ENCODE measurements around the gene MINDY3. TPM values are rescaled to one million over a fixed set of nuclear protein-coding genes. Genes with fewer than 3 reads are reported as not detected.

The MINDY3 gene
- total RNA-seq, 1 experiment from 2014 or later: 14.9 TPM

GRCh38 chr10:15822131-15822530 is 38.2 kb downstream of the MINDY3 start:
- Histone ChIP-seq H3K9me3 (ENCODE audit: control insufficient read depth, low read depth, low read length) (no peaks in the 10 kb centered on the region), H3K27me3 (ENCODE audit: insufficient read depth, low read length) (no peaks in the 10 kb centered on the region), H3K4ac (ENCODE audit: low read depth, low read length) (no peak overlapping the region), H2BK15ac (ENCODE audit: low read depth, low read length) (no peak overlapping the region), H2AFZ (ENCODE audit: low read length) (no peak overlapping the region), H3K4me2 (ENCODE audit: insufficient read depth, insufficient read length, low read length) (no peak overlapping the region), H3T11ph (ENCODE audit: low read length) (no peak overlapping the region), H2BK20ac (ENCODE audit: low read depth, low read length, poor library complexity, severe bottlenecking) (no peak overlapping the region), H4K20me1 (ENCODE audit: control insufficient read depth, insufficient read depth, insufficient read length) (no peaks in the 10 kb centered on the region), H2BK5ac (ENCODE audit: insufficient read length, low read length) (no peak overlapping the region), H3K23ac (ENCODE audit: insufficient read length, low read depth, low read length) (no peak overlapping the region), H3K14ac (ENCODE audit: insufficient read depth, low read length) (no peak overlapping the region), H2BK12ac (ENCODE audit: insufficient read length, low read depth, low read length) (no peak overlapping the region), H4K91ac (ENCODE audit: insufficient read length, low read depth, low read length) (no peak overlapping the region), H2AK5ac (ENCODE audit: insufficient read length, low read length) (no peak overlapping the region), H4K8ac (replicated peaks; ENCODE audit: insufficient read length, low read depth, low read length) (no peak overlapping the region), H3K79me1 (ENCODE audit: insufficient read depth, low read depth, low read length, poor library complexity, severe bottlenecking) (no peaks in the 10 kb centered on the region), H3K4me1 (ENCODE audit: insufficient read depth, low read length) (no peaks in the 10 kb centered on the region), H3K79me2 (ENCODE audit: insufficient read depth, low read length) (no peaks in the 10 kb centered on the region), H2BK120ac (ENCODE audit: low read depth, low read length, poor library complexity, severe bottlenecking) (no peak overlapping the region), H3K18ac (ENCODE audit: insufficient read length, low read depth, low read length) (no peak overlapping the region), H3K27ac (ENCODE audit: insufficient read length, low read depth, low read length) (no peak overlapping the region), H3K56ac (ENCODE audit: insufficient read length, low read depth, low read length) (no peak overlapping the region), H3K9ac (ENCODE audit: extremely low read depth, insufficient read length, low read length) (no peak overlapping the region), H4K5ac (ENCODE audit: insufficient read length, low read depth, low read length) (no peak overlapping the region), H3K23me2 (ENCODE audit: insufficient read length, low read depth, low read length, poor library complexity, severe bottlenecking) (no peaks in the 10 kb centered on the region)
- H3K4me1 Mint-ChIP-seq: no peaks in the 10 kb centered on the region
- WGBS (ENCODE audit: extremely low coverage, insufficient read length, low lambda C conversion rate): no CpG with 5 or more reads among the region's 4 CpGs
- TF ChIP-seq CTCF (conservative IDR thresholded peaks at IDR 0.05): no peak
- H3K36me3 Mint-ChIP-seq (ENCODE audit: insufficient read depth in 1 of 3, low read depth in 3 of 3): peaks cover 0 to 3% (median 0%) of the 10 kb centered on the region in 3 experiments; a peak in 2 of 7 replicates
- no peaks in the 10 kb centered on the region for H3K27me3 Mint-ChIP-seq (ENCODE audit: low read depth)
- H3K4me3 Mint-ChIP-seq: no peak overlapping the region
- H3K9me3 Mint-ChIP-seq: no peaks in the 10 kb centered on the region
- no peak overlapping the region for H3K27ac Mint-ChIP-seq
- DNase-seq: no peak
